Measurements from ENCODE around the gene TTC33. TPM values are rescaled to one million over a fixed set of nuclear protein-coding genes. Genes with fewer than 3 reads are reported as not detected.

Gene TTC33
- total and polyA plus RNA-seq, 2 donors (not counting 1 experiment from before 2014, with no cell fraction given) = 2.1 to 15.8 TPM

DNA sequence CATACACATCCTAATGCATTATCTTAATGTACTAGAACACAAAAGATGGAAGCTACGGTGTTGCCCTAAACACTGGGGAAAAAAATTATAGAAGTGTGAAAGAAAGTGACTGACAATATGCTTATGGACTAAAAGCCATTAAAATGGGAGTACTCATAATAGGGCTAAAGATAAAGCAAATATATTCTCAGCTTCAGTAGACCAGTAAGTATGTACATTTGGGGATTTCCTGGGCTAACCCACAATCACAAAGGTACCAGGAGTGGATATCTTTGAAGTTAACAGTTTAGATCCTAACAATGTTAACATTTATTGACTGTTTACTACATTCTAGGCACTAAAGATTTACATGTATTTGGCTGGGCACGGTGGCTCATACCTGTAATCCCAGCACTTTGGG lies 39.2 kb downstream of the TTC33 start:
- ChIA-PET CTCF (interaction anchor here (0.9 kb wide), 1 partner anchor 1169 kb away, joined by 3 read pairs; no protein-coding TSS in a partner anchor), POLR2A (no interaction called here)
- TF ChIP-seq EZH2 (IDR thresholded peaks at IDR 0.05; ENCODE audit: borderline replicate concordance, insufficient read depth, low read depth, low read length, poor library complexity, severe bottlenecking) = no peak
- TF ChIP-seq, protein P1, sequence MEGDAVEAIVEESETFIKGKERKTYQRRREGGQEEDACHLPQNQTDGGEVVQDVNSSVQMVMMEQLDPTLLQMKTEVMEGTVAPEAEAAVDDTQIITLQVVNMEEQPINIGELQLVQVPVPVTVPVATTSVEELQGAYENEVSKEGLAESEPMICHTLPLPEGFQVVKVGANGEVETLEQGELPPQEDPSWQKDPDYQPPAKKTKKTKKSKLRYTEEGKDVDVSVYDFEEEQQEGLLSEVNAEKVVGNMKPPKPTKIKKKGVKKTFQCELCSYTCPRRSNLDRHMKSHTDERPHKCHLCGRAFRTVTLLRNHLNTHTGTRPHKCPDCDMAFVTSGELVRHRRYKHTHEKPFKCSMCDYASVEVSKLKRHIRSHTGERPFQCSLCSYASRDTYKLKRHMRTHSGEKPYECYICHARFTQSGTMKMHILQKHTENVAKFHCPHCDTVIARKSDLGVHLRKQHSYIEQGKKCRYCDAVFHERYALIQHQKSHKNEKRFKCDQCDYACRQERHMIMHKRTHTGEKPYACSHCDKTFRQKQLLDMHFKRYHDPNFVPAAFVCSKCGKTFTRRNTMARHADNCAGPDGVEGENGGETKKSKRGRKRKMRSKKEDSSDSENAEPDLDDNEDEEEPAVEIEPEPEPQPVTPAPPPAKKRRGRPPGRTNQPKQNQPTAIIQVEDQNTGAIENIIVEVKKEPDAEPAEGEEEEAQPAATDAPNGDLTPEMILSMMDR (IDR thresholded peaks at IDR 0.05) = no peak
- intact Hi-C loops (cut with micrococcal nuclease) = no loop called here
- H3K9me3 ChIP-seq (ENCODE audit: control extremely low read depth in 1 of 3, control insufficient read depth in 2 of 3, insufficient read depth in 1 of 3, low read length in 2 of 3) = peaks cover 0 to under 1% (median 0%) of the 10 kb centered on the region in 3 donors
- no peaks in the 10 kb centered on the region for H3K4me1 ChIP-seq (ENCODE audit: control insufficient read depth in 2 of 2, insufficient read depth in 2 of 2, low read length in 2 of 2)
- H3K27ac Mint-ChIP-seq = no peak overlapping the region
- peaks cover 9 to 10% of the 10 kb centered on the region in 2 experiments for H3K36me3 ChIP-seq (replicated peaks in 1 of 2; ENCODE audit: control extremely low read depth in 1 of 2, control insufficient read depth in 1 of 2, extremely low read depth in 1 of 2, insufficient read depth in 2 of 2, low read length in 1 of 2)
- H3K9ac ChIP-seq (ENCODE audit: low read length) = no peak overlapping the region
- H3K4me3 ChIP-seq (ENCODE audit: control extremely low read depth in 1 of 5, extremely low read depth in 1 of 5, insufficient read depth in 1 of 5, low read depth in 2 of 5, low read length in 4 of 5) = no peak overlapping the region
- ATAC-seq (ENCODE audit: low read depth) (no peak), DNase-seq (no peak)
- H3K4me3 Mint-ChIP-seq = no peak overlapping the region
- no peaks in the 10 kb centered on the region for H3K79me2 ChIP-seq (ENCODE audit: control insufficient read depth, insufficient read depth, low read length)
- H3K4me2 ChIP-seq (replicated peaks; ENCODE audit: low read depth, low read length, poor library complexity, severe bottlenecking) = no peak overlapping the region
- H3K4me1 Mint-ChIP-seq = peaks cover 3% of the 10 kb centered on the region
- H3K27me3 ChIP-seq (replicated peaks in 1 of 4; ENCODE audit: control extremely low read depth in 1 of 4, control insufficient read depth in 3 of 4, insufficient read depth in 4 of 4, low read length in 3 of 4) = no peaks in the 10 kb centered on the region
- H3K27ac ChIP-seq (ENCODE audit: low read length in 2 of 2) = no peak overlapping the region
- WGBS (ENCODE audit: insufficient coverage) = no CpG with 5 or more reads among the region's 2 CpGs
- no peaks in the 10 kb centered on the region for H3K27me3 Mint-ChIP-seq
- H4K20me1 ChIP-seq (ENCODE audit: control insufficient read depth, insufficient read depth, low read length, poor library complexity, severe bottlenecking) = no peaks in the 10 kb centered on the region
- H3K9me3 Mint-ChIP-seq (ENCODE audit: insufficient read depth) = no peaks in the 10 kb centered on the region
- no peak overlapping the region for H2AFZ ChIP-seq (ENCODE audit: insufficient read depth, low read depth, low read length, poor library complexity, severe bottlenecking)

DNA sequence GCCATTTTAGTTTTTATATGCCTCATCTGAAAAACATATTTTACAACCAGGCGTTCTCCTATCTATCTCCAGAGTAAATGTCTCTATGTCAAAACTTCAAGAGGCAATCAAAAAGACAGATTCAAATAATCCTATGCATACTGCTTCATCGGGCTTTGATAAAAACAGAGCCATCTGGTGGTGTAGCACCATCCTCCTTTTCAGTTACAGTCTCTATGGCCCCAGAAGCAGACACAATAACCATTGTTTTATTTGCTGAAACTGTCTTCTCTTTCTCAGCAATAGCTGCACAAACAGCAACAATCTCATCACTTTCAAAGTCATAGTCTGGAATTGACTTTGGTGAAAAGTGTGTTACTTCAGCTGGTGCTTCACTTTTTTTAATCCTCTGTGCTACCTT lies 39.8 kb downstream of the TTC33 start:
- peaks cover 3% of the 10 kb centered on the region for H3K4me1 Mint-ChIP-seq
- no peaks in the 10 kb centered on the region for H4K20me1 ChIP-seq (ENCODE audit: control insufficient read depth, insufficient read depth, low read length, poor library complexity, severe bottlenecking)
- H3K9ac ChIP-seq (ENCODE audit: low read length) = no peak overlapping the region
- no peak overlapping the region for H3K4me2 ChIP-seq (replicated peaks; ENCODE audit: low read depth, low read length, poor library complexity, severe bottlenecking)
- POLR2A ChIA-PET = no interaction called here
- H3K9me3 ChIP-seq (ENCODE audit: control extremely low read depth in 1 of 3, control insufficient read depth in 2 of 3, insufficient read depth in 1 of 3, low read length in 2 of 3) = no peaks in the 10 kb centered on the region
- H3K9me3 Mint-ChIP-seq (ENCODE audit: insufficient read depth) = no peaks in the 10 kb centered on the region
- H2AFZ ChIP-seq (ENCODE audit: insufficient read depth, low read depth, low read length, poor library complexity, severe bottlenecking) = no peak overlapping the region
- no peak for ATAC-seq (ENCODE audit: low read depth)
- no peak overlapping the region for H3K27ac ChIP-seq (ENCODE audit: low read length in 2 of 2)
- H3K27ac Mint-ChIP-seq = no peak overlapping the region
- CTCF ChIA-PET = no interaction called here
- no peak for DNase-seq
- no peak overlapping the region for H3K4me3 ChIP-seq (ENCODE audit: control extremely low read depth in 1 of 5, extremely low read depth in 1 of 5, insufficient read depth in 1 of 5, low read depth in 2 of 5, low read length in 4 of 5)
- intact Hi-C loops (cut with micrococcal nuclease) = no loop called here
- no peaks in the 10 kb centered on the region for H3K27me3 ChIP-seq (replicated peaks in 1 of 4; ENCODE audit: control extremely low read depth in 1 of 4, control insufficient read depth in 3 of 4, insufficient read depth in 4 of 4, low read length in 3 of 4)
- 86% methylated on average over 2 of the region's 2 CpGs for WGBS (ENCODE audit: insufficient coverage)
- H3K4me3 Mint-ChIP-seq = no peak overlapping the region
- H3K36me3 ChIP-seq (replicated peaks in 1 of 2; ENCODE audit: control extremely low read depth in 1 of 2, control insufficient read depth in 1 of 2, extremely low read depth in 1 of 2, insufficient read depth in 2 of 2, low read length in 1 of 2) = peaks cover 7 to 8% of the 10 kb centered on the region in 2 experiments
- H3K4me1 ChIP-seq (ENCODE audit: control insufficient read depth in 2 of 2, insufficient read depth in 2 of 2, low read length in 2 of 2) = no peaks in the 10 kb centered on the region
- H3K27me3 Mint-ChIP-seq = no peaks in the 10 kb centered on the region
- TF ChIP-seq, protein P1 (IDR thresholded peaks at IDR 0.05) = no peak
- TF ChIP-seq EZH2 (IDR thresholded peaks at IDR 0.05; ENCODE audit: borderline replicate concordance, insufficient read depth, low read depth, low read length, poor library complexity, severe bottlenecking) = no peak
- no peaks in the 10 kb centered on the region for H3K79me2 ChIP-seq (ENCODE audit: control insufficient read depth, insufficient read depth, low read length)
